ENCODE measurements around the gene SDHAF3.
"Not testable (repeated sequence)": the region's sequence is repeated elsewhere in the genome, so short reads cannot be mapped to it uniquely, and the experiment has no call there.

DNA sequence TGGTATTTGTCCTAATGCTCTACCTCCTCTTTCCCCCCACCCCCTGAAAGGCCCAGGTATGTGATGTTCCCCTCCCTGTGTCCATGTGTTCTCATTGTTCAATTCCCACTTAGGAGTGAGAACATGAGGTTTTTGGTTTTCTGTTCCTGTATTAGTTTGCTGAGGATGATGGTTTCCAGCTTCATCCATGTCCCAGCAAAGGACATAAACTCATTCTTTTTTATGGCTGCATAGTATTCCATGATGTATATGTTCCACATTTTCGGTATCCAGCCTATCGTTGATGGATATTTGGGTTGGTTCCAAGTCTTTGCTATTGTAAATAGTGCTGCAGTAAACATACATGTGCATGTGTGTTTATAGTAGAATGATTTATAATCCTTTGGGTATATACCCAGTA is 5.6 kb downstream of the SDHAF3 start:
- TF ChIP-seq POLR2A (IDR thresholded peaks at IDR 0.05; ENCODE audit: low read depth, low read length); EZH2 (IDR thresholded peaks at IDR 0.05; ENCODE audit: borderline replicate concordance, low read depth, low read length, severe bottlenecking); POLR2AphosphoS5 (IDR thresholded peaks at IDR 0.05; ENCODE audit: insufficient read depth, low read depth, low read length); JUN (IDR thresholded peaks at IDR 0.05; ENCODE audit: borderline replicate concordance, insufficient read depth, insufficient read length, low read depth); GATA2 (IDR thresholded peaks at IDR 0.05; ENCODE audit: insufficient read depth, insufficient read length, low read depth, low read length); MYC (IDR thresholded peaks at IDR 0.05; ENCODE audit: low read depth, low read length): not testable (repeated sequence)
- TF ChIP-seq, protein P1, sequence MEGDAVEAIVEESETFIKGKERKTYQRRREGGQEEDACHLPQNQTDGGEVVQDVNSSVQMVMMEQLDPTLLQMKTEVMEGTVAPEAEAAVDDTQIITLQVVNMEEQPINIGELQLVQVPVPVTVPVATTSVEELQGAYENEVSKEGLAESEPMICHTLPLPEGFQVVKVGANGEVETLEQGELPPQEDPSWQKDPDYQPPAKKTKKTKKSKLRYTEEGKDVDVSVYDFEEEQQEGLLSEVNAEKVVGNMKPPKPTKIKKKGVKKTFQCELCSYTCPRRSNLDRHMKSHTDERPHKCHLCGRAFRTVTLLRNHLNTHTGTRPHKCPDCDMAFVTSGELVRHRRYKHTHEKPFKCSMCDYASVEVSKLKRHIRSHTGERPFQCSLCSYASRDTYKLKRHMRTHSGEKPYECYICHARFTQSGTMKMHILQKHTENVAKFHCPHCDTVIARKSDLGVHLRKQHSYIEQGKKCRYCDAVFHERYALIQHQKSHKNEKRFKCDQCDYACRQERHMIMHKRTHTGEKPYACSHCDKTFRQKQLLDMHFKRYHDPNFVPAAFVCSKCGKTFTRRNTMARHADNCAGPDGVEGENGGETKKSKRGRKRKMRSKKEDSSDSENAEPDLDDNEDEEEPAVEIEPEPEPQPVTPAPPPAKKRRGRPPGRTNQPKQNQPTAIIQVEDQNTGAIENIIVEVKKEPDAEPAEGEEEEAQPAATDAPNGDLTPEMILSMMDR (IDR thresholded peaks at IDR 0.05; ENCODE audit: extremely low read depth in 1 of 2, insufficient read depth in 1 of 2, low read depth in 1 of 2, low read length in 2 of 2): not testable (repeated sequence)
- TF ChIP-seq, protein P2, sequence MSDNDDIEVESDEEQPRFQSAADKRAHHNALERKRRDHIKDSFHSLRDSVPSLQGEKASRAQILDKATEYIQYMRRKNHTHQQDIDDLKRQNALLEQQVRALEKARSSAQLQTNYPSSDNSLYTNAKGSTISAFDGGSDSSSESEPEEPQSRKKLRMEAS (IDR thresholded peaks at IDR 0.05; ENCODE audit: insufficient read depth, insufficient read length): not testable (repeated sequence)

Measured in endothelial cell of umbilical vein (primary cell).